Tongue (tissue), 2 donors: Measurements from ENCODE around the gene RSRC2. TPM values are rescaled to one million over a fixed set of nuclear protein-coding genes. Genes with fewer than 3 reads are reported as not detected.

ENCODE experiments used
- small RNA-seq: library from RNA; depleted of rRNA; stranded (forward); fragments of <200 nt; gene quantifications from one replicate; pipeline ENCODE3, GENCODE V24; 2014; ENCODE audit warnings: low replicate concordance
- total RNA-seq: library from RNA; depleted of rRNA; stranded (reverse); fragments of >200 nt; gene quantifications from one replicate; pipeline ENCODE4 v1.2.3, GENCODE V29; 2014

The RSRC2 gene
- total RNA-seq, 1 donor from 2014 or later, result 77.9 TPM

Small RNA genes within 50 kb of the gene (small RNA-seq; reads per million reads assigned to genes)
- gene AC026333.1, result not detected
- gene RF00411, result not detected

Other genes starting within 250 kb of the RSRC2 start
- gene CLIP1, start 104.3 kb downstream of the RSRC2 start, total RNA-seq, result 56.7 TPM
- 31.3 TPM for gene ZCCHC8, start 26.0 kb downstream of the RSRC2 start, total RNA-seq
- 28.5 TPM for gene KNTC1, start 313 bp upstream of the RSRC2 start, total RNA-seq
- 3.4 TPM for gene HCAR2, start 176.4 kb upstream of the RSRC2 start, total RNA-seq
- gene HCAR3, start 189.9 kb upstream of the RSRC2 start, total RNA-seq, result 2.6 TPM
- 0.10 TPM for gene HCAR1, start 203.9 kb upstream of the RSRC2 start, total RNA-seq
- 40.8 TPM for gene DENR, start 225.9 kb upstream of the RSRC2 start, total RNA-seq
- gene CCDC62, start 247.6 kb upstream of the RSRC2 start, total RNA-seq, result 2.8 TPM